ENCODE measurements around the gene ASIP. TPM values are rescaled to one million over a fixed set of nuclear protein-coding genes. Genes with fewer than 3 reads are reported as not detected.
"Not testable (repeated sequence)": the region's sequence is repeated elsewhere in the genome, so short reads cannot be mapped to it uniquely, and the experiment has no call there.

Gene ASIP
- total RNA-seq, 4 donors from 2014 or later, result 0.72 to 2.0 (median 0.83) TPM; not detected in 1

DNA sequence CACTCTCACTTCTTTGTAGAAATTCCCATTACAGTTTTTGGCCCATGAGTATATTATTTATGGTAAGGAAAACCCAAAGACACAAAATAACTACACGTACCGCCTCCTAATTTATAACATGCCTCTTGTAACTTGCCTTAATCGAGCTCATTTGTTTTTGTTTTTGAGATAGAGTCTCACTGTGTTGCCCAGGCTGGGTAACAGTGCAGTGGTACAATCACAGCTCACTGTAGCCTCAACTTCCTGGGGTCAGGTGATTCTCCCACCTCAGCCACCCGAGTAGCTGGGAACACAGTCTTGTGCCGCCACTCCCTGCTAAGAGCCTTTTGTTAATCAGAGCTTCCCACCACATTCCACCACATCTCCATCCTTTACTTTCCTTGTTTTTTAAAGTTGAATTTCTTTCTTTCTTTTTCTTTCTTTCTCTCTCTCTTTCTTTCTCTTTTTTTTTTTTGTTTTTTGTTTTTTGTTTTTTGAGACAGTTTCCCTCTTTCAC, 15.5 kb downstream of the ASIP start:
- 72% methylated on average over 5 of the region's 5 CpGs for WGBS, 2 donors
- H3K4me3 ChIP-seq (ENCODE audit: low read depth, poor library complexity, severe bottlenecking), result no peak overlapping the region
- no peak for DNase-seq (ENCODE audit: low spot score in 2 of 2)
- TF ChIP-seq, protein P1, sequence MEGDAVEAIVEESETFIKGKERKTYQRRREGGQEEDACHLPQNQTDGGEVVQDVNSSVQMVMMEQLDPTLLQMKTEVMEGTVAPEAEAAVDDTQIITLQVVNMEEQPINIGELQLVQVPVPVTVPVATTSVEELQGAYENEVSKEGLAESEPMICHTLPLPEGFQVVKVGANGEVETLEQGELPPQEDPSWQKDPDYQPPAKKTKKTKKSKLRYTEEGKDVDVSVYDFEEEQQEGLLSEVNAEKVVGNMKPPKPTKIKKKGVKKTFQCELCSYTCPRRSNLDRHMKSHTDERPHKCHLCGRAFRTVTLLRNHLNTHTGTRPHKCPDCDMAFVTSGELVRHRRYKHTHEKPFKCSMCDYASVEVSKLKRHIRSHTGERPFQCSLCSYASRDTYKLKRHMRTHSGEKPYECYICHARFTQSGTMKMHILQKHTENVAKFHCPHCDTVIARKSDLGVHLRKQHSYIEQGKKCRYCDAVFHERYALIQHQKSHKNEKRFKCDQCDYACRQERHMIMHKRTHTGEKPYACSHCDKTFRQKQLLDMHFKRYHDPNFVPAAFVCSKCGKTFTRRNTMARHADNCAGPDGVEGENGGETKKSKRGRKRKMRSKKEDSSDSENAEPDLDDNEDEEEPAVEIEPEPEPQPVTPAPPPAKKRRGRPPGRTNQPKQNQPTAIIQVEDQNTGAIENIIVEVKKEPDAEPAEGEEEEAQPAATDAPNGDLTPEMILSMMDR (IDR thresholded peaks at IDR 0.05), result no peak
- TF ChIP-seq POLR2A (IDR thresholded peaks at IDR 0.05), result no peak
- intact Hi-C loops (cut with DNase I; ENCODE audit: low total_unique reads), result no loop called here

DNA sequence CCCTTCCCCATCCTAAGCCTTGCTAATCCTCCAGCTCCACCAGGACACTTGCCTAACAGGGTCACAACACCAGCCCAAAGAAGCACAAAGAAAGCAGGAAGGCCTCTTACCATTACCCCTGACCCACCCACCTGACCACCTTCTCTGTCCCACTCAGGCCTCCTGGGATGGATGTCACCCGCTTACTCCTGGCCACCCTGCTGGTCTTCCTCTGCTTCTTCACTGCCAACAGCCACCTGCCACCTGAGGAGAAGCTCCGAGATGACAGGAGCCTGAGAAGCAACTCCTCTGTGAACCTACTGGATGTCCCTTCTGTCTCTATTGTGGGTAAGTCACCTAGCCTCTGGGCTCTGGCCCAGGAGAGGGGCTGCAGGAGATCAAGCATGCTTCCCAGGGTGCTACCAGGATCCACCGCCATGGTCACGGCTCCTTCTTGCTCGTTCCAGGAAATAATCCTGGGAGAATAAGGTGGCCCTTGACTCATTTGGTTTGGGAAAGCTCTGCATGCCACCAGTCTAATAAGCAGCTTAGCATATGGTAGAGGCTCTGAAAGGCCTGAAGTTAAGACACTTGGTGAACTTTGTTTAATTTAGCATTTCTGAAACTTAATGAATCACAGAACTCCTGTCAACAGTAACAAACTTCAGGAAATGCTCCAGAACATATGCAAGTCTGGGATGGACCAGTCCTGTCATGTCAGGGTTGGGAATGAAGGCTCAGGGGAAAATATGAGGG, 19.2 kb downstream of the ASIP start:
- no peak for DNase-seq (ENCODE audit: low spot score in 2 of 2)
- TF ChIP-seq, protein P1 (IDR thresholded peaks at IDR 0.05), result no peak
- no peak for TF ChIP-seq POLR2A (IDR thresholded peaks at IDR 0.05)
- H3K4me3 ChIP-seq (ENCODE audit: low read depth, poor library complexity, severe bottlenecking), result no peak overlapping the region
- intact Hi-C loops (cut with DNase I; ENCODE audit: low total_unique reads), result no loop called here
- WGBS, 2 donors, result 93% methylated on average over 5 of the region's 5 CpGs

DNA sequence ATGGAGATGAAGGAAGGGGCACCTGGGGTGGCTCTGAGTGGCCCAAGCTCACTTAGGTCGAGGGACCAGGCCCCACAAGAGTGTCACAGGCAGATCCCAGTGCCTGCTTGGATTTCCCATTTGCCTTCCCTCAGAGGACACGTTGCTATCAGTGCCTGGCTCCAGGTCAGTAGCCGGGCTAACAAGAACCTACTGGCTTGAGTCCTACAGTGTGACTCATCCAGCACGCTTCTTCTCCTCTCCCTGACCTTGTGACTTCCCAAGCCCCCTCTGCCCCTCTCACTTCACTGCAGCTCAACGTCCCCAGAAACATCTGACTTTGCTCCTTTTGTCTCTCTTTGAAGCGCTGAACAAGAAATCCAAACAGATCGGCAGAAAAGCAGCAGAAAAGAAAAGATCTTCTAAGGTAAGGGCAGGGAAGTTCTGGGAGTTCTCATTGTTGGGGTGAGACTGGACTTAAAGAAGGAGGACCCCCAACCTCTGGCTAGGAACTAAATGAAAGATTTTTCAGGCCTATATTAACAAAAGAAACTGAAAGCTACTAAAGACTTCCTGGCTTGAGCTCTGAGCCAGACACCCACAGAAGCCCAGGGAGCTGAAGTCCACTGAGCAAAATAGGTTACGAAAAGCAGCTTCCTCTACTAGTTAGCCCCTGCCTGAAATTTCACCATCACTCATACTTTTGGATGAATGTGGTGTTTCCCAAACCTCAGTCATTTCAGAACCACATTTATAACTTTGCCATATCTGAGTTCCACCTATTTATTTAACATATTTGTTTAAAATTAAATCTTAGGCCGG, 21.5 kb downstream of the ASIP start:
- WGBS, 2 donors, result 58 to 61% methylated on average over 9 of the region's 9 CpGs
- no peak overlapping the region for H3K4me3 ChIP-seq (ENCODE audit: low read depth, poor library complexity, severe bottlenecking)
- intact Hi-C loops (cut with DNase I; ENCODE audit: low total_unique reads), result no loop called here
- no peak for TF ChIP-seq POLR2A (IDR thresholded peaks at IDR 0.05)
- TF ChIP-seq, protein P1 (IDR thresholded peaks at IDR 0.05), result no peak
- peak in 1 of 2 donors; percentile 45 for DNase-seq (ENCODE audit: low spot score in 2 of 2)

DNA sequence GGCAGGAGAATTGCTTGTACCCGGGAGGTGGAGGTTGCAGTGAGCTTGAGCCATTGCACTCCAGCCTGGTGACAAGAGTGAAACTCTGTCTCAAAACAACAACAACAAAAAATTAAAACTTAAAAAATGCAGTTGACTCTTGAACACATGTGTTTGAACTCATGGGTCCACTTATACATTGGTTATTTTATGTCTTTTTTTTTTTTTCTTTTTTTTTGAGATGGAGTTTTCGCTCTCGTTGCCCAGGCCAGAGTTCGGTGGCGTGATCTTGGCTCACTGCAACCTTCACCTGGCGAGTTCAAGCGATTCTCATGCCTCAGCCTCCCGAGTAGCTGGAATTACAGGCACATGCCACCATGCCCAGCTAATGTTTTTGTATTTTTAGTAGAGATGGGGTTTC, 22.2 kb downstream of the ASIP start:
- intact Hi-C loops (cut with DNase I; ENCODE audit: low total_unique reads); H3K4me3 ChIP-seq (ENCODE audit: low read depth, poor library complexity, severe bottlenecking); DNase-seq (ENCODE audit: low spot score in 2 of 2): not testable (repeated sequence)
- WGBS, 2 donors, result 98% methylated on average over 8 of the region's 8 CpGs

DNA sequence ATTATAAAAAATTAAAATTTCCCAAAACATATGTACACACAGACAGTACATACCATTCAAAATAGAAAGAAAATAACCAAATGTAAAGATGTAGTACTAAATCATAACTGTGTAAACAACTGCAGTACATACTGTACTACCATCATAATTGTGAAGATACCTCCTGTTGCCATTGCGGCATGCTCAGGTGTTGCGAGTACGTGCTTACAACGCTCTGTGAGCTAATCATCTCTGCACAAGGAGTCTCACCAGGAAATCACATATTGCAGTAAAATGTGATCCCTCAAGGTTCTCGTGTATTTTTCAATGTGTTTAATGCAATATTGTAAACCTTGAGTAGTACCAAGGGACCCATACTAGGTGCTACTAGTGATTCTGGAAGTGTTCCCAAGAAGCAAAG, 22.9 kb downstream of the ASIP start:
- WGBS, 2 donors, result 95 to 98% methylated on average over 5 of the region's 5 CpGs
- H3K4me3 ChIP-seq (ENCODE audit: low read depth, poor library complexity, severe bottlenecking), result no peak overlapping the region
- no peak for DNase-seq (ENCODE audit: low spot score in 2 of 2)
- no peak for TF ChIP-seq POLR2A (IDR thresholded peaks at IDR 0.05)
- TF ChIP-seq, protein P1 (IDR thresholded peaks at IDR 0.05), result no peak
- intact Hi-C loops (cut with DNase I; ENCODE audit: low total_unique reads), result no loop called here

DNA sequence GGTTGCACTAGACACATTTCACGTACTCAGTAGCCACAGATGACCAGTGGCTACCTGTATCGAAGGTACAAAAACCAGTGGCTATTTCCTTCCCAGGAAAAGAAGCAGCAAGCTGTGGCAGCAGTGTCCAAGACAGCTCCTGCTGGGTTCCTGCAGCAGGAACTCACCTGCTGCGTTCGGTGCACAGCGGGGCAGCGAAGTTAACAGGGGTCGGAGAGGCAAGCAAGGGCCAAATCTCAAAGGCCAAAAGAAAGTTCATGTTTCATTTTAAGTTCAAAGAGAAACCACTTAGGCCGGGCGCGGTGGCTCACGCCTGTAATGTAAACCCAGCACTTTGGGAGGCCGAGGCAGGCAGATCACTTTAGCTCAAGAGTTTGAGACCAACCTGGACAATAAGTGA, 26.9 kb downstream of the ASIP start:
- intact Hi-C loops (cut with DNase I; ENCODE audit: low total_unique reads), result no loop called here
- no peak for DNase-seq (ENCODE audit: low spot score in 2 of 2)
- no peak for TF ChIP-seq POLR2A (IDR thresholded peaks at IDR 0.05)
- TF ChIP-seq, protein P1 (IDR thresholded peaks at IDR 0.05), result no peak
- 95 to 98% methylated on average over 12 of the region's 12 CpGs for WGBS, 2 donors
- H3K4me3 ChIP-seq (ENCODE audit: low read depth, poor library complexity, severe bottlenecking), result no peak overlapping the region
